Bronchial epithelial cell (primary cell): ENCODE data around the gene STAC3. TPM values are rescaled to one million over a fixed set of nuclear protein-coding genes. Genes with fewer than 3 reads are reported as not detected.

Experiments
- DNase-seq: peaks from one replicate; pipeline ENCODE4 v3.0.0-alpha.2; 2010; ENCODE audit warnings: low read depth
- FAIRE-seq: peaks from 2 replicates; lab custom pipeline; 2011; peaks lifted over from hg19 to GRCh38; lab: Jason Lieb, UNC
- H3K27me3 ChIP-seq: 2 replicates; pipeline ENCODE4 v1.5.1; 2011; ENCODE audit warnings: low read length; ENCODE audit not compliant: control insufficient read depth, insufficient read depth
- H3K36me3 ChIP-seq: 2 replicates; pipeline ENCODE4 v1.5.1; 2011; ENCODE audit warnings: low read length; ENCODE audit not compliant: control insufficient read depth, insufficient read depth
- H3K4me3 ChIP-seq: 2 replicates; pipeline ENCODE4 v1.5.1; 2011; ENCODE audit warnings: mild to moderate bottlenecking, low read depth, low read length, control low read depth
- total RNA-seq: library from RNA; depleted of rRNA; stranded (reverse); fragments of >200 nt; gene quantifications from 2 replicates; pipeline ENCODE4 v1.2.1, GENCODE V29; 2014
- TF ChIP-seq, protein P1 (sequence below): IDR thresholded peaks from 2 replicates; pipeline ENCODE4 v1.5.1; 2011; ENCODE audit warnings: mild to moderate bottlenecking, moderate library complexity, low read length, control low read depth, inconsistent platforms; ENCODE audit not compliant: insufficient read depth, severe bottlenecking

The STAC3 gene
- total RNA-seq, 1 donor from 2014 or later: 0.26 TPM

DNA sequence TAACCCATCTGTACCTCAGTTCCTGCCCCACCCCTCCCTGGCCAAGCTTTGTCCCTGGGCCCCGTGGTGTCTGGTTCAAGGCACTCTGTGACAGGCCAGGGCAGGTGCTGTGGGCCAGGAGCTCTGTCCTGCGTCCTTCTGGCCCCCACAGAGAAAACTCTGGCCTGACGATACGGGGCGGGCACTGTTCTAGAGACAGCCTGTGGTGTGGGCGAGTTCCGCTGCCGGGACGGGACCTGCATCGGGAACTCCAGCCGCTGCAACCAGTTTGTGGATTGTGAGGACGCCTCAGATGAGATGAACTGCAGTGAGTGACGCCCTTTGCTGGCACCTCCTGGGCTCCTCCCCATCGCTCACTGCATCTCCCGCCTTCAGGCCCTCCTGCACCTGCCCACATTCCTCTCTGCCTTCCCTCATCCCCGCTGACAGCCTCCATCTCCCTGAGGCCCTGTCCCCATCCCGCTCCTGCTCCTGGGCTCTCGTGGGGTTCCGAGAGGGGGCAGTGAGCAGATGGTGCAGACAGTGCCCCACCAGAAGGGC, 57.2 kb downstream of the STAC3 start:
- TF ChIP-seq, protein P1, sequence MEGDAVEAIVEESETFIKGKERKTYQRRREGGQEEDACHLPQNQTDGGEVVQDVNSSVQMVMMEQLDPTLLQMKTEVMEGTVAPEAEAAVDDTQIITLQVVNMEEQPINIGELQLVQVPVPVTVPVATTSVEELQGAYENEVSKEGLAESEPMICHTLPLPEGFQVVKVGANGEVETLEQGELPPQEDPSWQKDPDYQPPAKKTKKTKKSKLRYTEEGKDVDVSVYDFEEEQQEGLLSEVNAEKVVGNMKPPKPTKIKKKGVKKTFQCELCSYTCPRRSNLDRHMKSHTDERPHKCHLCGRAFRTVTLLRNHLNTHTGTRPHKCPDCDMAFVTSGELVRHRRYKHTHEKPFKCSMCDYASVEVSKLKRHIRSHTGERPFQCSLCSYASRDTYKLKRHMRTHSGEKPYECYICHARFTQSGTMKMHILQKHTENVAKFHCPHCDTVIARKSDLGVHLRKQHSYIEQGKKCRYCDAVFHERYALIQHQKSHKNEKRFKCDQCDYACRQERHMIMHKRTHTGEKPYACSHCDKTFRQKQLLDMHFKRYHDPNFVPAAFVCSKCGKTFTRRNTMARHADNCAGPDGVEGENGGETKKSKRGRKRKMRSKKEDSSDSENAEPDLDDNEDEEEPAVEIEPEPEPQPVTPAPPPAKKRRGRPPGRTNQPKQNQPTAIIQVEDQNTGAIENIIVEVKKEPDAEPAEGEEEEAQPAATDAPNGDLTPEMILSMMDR: no peak
- FAIRE-seq (no peak), DNase-seq (no peak)
- H3K27me3 ChIP-seq: no peaks in the 10 kb centered on the region
- peaks cover 69% of the 10 kb centered on the region for H3K36me3 ChIP-seq
- H3K4me3 ChIP-seq: no peak overlapping the region

Other genes with a start within 250 kb of the STAC3 start
- gene ZBTB39, start 244.6 kb downstream of the STAC3 start, total RNA-seq: 5.2 and 5.5 TPM in 2 replicates
- gene TAC3, start 234.7 kb downstream of the STAC3 start, total RNA-seq: not detected in 2 replicates
- under 0.01 and 0.13 TPM in 2 replicates for gene MYO1A, start 201.1 kb downstream of the STAC3 start, total RNA-seq
- 4.2 and 5.2 TPM in 2 replicates for gene NEMP1, start 172.4 kb downstream of the STAC3 start, total RNA-seq
- 33.0 and 40.5 TPM in 2 replicates for gene NAB2, start 162.1 kb downstream of the STAC3 start, total RNA-seq
- 30.8 and 77.7 TPM in 2 replicates for gene STAT6, start 139.8 kb downstream of the STAC3 start, total RNA-seq
- gene LRP1, start 122.7 kb downstream of the STAC3 start, total RNA-seq: 24.5 and 44.2 TPM in 2 replicates
- gene LRP1-AS, start 103.6 kb downstream of the STAC3 start, total RNA-seq: not detected in 2 replicates
- 0.53 and 1.9 TPM in 2 replicates for gene NXPH4, start 34.4 kb downstream of the STAC3 start, total RNA-seq
- 357 and 413 TPM in 2 replicates for gene SHMT2, start 21.5 kb downstream of the STAC3 start, total RNA-seq
- gene R3HDM2, start 179.9 kb upstream of the STAC3 start, total RNA-seq: 5.5 and 6.4 TPM in 2 replicates
- gene INHBC, start 183.6 kb upstream of the STAC3 start, total RNA-seq: not detected in 2 replicates
- 0.26 and 1.3 TPM in 2 replicates for gene INHBE, start 204.1 kb upstream of the STAC3 start, total RNA-seq
- under 0.01 and 0.26 TPM in 2 replicates for gene GLI1, start 208.6 kb upstream of the STAC3 start, total RNA-seq
- not detected in 2 replicates for gene ARHGAP9, start 228.7 kb upstream of the STAC3 start, total RNA-seq
- 374 and 477 TPM in 2 replicates for gene MARS1, start 236.9 kb upstream of the STAC3 start, total RNA-seq